ENCODE results near the gene EIF3D.

GRCh38 chr22:36470162-36470993 is 58.6 kb downstream of the EIF3D start:
- no peak for TF ChIP-seq FIP1L1 (IDR thresholded peaks at IDR 0.05; ENCODE audit: low read depth, low read length, poor library complexity, severe bottlenecking)
- TF ChIP-seq CREM (IDR thresholded peaks at IDR 0.05; ENCODE audit: low read depth), result no peak
- 0 out of 2 replicates have a peak, but pooled peaks have one; percentile 17 for TF ChIP-seq KLF16 (IDR thresholded peaks at IDR 0.05)
- no peak for TF ChIP-seq SAP30 (IDR thresholded peaks at IDR 0.05; ENCODE audit: borderline replicate concordance, insufficient read depth, low read depth, low read length, poor library complexity, severe bottlenecking)
- no peak for TF ChIP-seq EP300 (IDR thresholded peaks at IDR 0.05; ENCODE audit: low read length)
- TF ChIP-seq REST (IDR thresholded peaks at IDR 0.05; ENCODE audit: borderline replicate concordance), result peak; percentile 84
- no peak for TF ChIP-seq REST (CRISPR knock-in tag; IDR thresholded peaks at IDR 0.05; ENCODE audit: low read depth)
- TF ChIP-seq CEBPB (tag; IDR thresholded peaks at IDR 0.05), result no peak
- TF ChIP-seq ZHX1 (conservative IDR thresholded peaks at IDR 0.05; ENCODE audit: low read length), result no peak

Measured in K562 (cell line).